GM18517 (cell line): ENCODE results near the gene LYSET.
"Not testable (repeated sequence)": the region's sequence is repeated elsewhere in the genome, so short reads cannot be mapped to it uniquely, and the experiment has no call there.

Source experiments
- ATAC-seq: cut with Tn5 transposase; IDR thresholded peaks from one replicate; pipeline ENCODE4 v1.9.1; 2021; ENCODE audit warnings: mild to moderate bottlenecking, moderate library complexity; ENCODE audit not compliant: unreplicated experiment

LYSET gene

GRCh38 chr14:93168610-93169009 lies 16.5 kb upstream of the LYSET start:
- ATAC-seq, result not testable (repeated sequence)

- ATAC-seq, result not testable (repeated sequence)
Measured at GRCh38 chr14:93169619-93170018, 15.5 kb upstream of the LYSET start.

- not testable (repeated sequence) for ATAC-seq
Measured at GRCh38 chr14:93170141-93170540, 15.0 kb upstream of the LYSET start.

GRCh38 chr14:93171376-93171775 lies 13.7 kb upstream of the LYSET start:
- no peak for ATAC-seq

- ATAC-seq, result no peak
Measured at GRCh38 chr14:93173943-93174395, 11.1 kb upstream of the LYSET start.

- not testable (repeated sequence) for ATAC-seq
Measured at GRCh38 chr14:93174731-93175130, 10.4 kb upstream of the LYSET start.

- ATAC-seq, result no peak
Measured at GRCh38 chr14:93175492-93175891, 9.6 kb upstream of the LYSET start.

GRCh38 chr14:93183596-93184317 lies 1.4 kb upstream of the LYSET start:
- no peak for ATAC-seq

GRCh38 chr14:93185349-93185720 lies 218 bp downstream of the LYSET start:
- ATAC-seq, result no peak

GRCh38 chr14:93186466-93186865 lies 1.3 kb downstream of the LYSET start:
- no peak for ATAC-seq

- no peak for ATAC-seq
Measured at GRCh38 chr14:93186956-93187355, 1.8 kb downstream of the LYSET start.

- ATAC-seq, result no peak
Measured at GRCh38 chr14:93195316-93195999, 10.3 kb downstream of the LYSET start.

GRCh38 chr14:93199031-93199430 lies 13.9 kb downstream of the LYSET start:
- no peak for ATAC-seq

GRCh38 chr14:93200553-93200952 lies 15.4 kb downstream of the LYSET start:
- no peak for ATAC-seq

GRCh38 chr14:93201155-93201704 lies 16.1 kb downstream of the LYSET start:
- ATAC-seq, result no peak

GRCh38 chr14:93206793-93207467 lies 21.8 kb downstream of the LYSET start, which contains the start of the genes GON7 and UBR7:
TSS of gene GON7 (minus strand) at chr14:93207065. CDS start at chr14:93207037, 28 bp downstream.
TSS of gene UBR7 (plus strand) at chr14:93207256. CDS start at chr14:93207292, 36 bp downstream.
- ATAC-seq, result peak; percentile 76

GRCh38 chr14:93207468-93208308 lies 22.6 kb downstream of the LYSET start:
- peak; percentile 28 for ATAC-seq

- peak; percentile 79 for ATAC-seq
Measured at GRCh38 chr14:93212432-93212831, 27.3 kb downstream of the LYSET start.

GRCh38 chr14:93214598-93214997 lies 29.5 kb downstream of the LYSET start:
- ATAC-seq, result no peak

GRCh38 chr14:93219103-93219726 lies 34.1 kb downstream of the LYSET start:
- peak; percentile 66 for ATAC-seq
